OCI-LY1 (cell line): ENCODE measurements around the gene ANTXRL.

Experiments used
- EZH2 ChIP-seq: fragments of 200-600 bp; sonication (generic), shearing (Covaris generic); IDR thresholded peaks from 2 replicates; pipeline ENCODE4 v1.8.0; 2017; ENCODE audit warnings: borderline replicate concordance, mixed run types, mild to moderate bottlenecking, antibody characterized with exemption, low read length, moderate library complexity, mixed read lengths
- TF ChIP-seq, protein P1 (sequence below): fragments of 200-600 bp; sonication (generic), shearing (Covaris generic); IDR thresholded peaks from 2 replicates; pipeline ENCODE4 v1.5.1; 2017; ENCODE audit warnings: mild to moderate bottlenecking, antibody characterized with exemption, low read length, moderate library complexity, mixed read lengths

- TF ChIP-seq, protein P1, sequence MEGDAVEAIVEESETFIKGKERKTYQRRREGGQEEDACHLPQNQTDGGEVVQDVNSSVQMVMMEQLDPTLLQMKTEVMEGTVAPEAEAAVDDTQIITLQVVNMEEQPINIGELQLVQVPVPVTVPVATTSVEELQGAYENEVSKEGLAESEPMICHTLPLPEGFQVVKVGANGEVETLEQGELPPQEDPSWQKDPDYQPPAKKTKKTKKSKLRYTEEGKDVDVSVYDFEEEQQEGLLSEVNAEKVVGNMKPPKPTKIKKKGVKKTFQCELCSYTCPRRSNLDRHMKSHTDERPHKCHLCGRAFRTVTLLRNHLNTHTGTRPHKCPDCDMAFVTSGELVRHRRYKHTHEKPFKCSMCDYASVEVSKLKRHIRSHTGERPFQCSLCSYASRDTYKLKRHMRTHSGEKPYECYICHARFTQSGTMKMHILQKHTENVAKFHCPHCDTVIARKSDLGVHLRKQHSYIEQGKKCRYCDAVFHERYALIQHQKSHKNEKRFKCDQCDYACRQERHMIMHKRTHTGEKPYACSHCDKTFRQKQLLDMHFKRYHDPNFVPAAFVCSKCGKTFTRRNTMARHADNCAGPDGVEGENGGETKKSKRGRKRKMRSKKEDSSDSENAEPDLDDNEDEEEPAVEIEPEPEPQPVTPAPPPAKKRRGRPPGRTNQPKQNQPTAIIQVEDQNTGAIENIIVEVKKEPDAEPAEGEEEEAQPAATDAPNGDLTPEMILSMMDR, result no peak
- TF ChIP-seq EZH2, result no peak
Observed at GRCh38 chr10:46292573-46293023, 5.8 kb downstream of the ANTXRL start.
